ENCODE measurements around the gene PTPN21. TPM values are rescaled to one million over a fixed set of nuclear protein-coding genes. Genes with fewer than 3 reads are reported as not detected.

The PTPN21 gene
- total and polyA plus RNA-seq, 2 donors (not counting 3 experiments of a cell fraction or from before 2014, with no cell fraction given): 9.2 to 16.1 TPM

DNA sequence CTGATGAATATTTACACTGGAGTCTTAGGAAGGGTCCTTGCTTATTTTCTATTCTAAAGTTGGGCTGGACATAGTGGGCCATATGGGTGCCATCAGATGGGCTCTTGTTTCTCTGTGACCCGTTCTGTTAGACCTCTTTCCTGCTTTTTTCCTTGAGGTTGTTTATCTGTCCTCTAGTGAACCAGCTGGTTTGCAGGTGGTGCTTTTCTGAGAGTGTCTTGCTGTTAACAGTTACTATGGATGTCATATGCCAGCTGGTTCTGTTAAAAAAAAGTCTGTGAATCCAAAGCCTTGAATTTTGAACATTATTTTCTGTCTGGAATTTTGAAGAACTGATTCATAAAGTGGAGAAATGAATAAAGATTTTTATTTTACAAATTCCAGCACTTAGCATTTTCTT lies 37.2 kb upstream of the PTPN21 start:
- peaks cover 6 to 10% of the 10 kb centered on the region in 2 experiments for H3K36me3 ChIP-seq (ENCODE audit: control insufficient read depth in 2 of 2, extremely low read depth in 1 of 2, insufficient read depth in 2 of 2, low read length in 2 of 2)
- DNase-seq (ENCODE audit: low read depth, low spot score) (peak; percentile 6), FAIRE-seq (no peak)
- H3K4me1 ChIP-seq (ENCODE audit: control insufficient read depth, extremely low read depth, insufficient read depth, low read length): no peaks in the 10 kb centered on the region
- H3K9me1 ChIP-seq (replicated peaks; ENCODE audit: control insufficient read depth, extremely low read depth, insufficient read depth, low read length): no peaks in the 10 kb centered on the region
- no peak overlapping the region for H3K9ac ChIP-seq (replicated peaks; ENCODE audit: extremely low read depth, insufficient read depth, low read length)
- dilution Hi-C loops (cut with MboI; ENCODE audit: extremely low pct_ligation_motif_present, low sequenced_read_pairs): no loop called here
- POLR2A ChIA-PET: no interaction called here
- no peak overlapping the region for H3K4me3 ChIP-seq (replicated peaks in 1 of 3; ENCODE audit: insufficient read depth in 1 of 3, low read depth in 1 of 3, low read length in 3 of 3)
- no peak overlapping the region for H3K27ac ChIP-seq (ENCODE audit: insufficient read depth, low read depth, low read length)
- intact Hi-C loops (cut with micrococcal nuclease): no loop called here
- TF ChIP-seq EZH2 (IDR thresholded peaks at IDR 0.05; ENCODE audit: borderline replicate concordance, low read depth, low read length, severe bottlenecking) (no peak), POLR2A (IDR thresholded peaks at IDR 0.05; ENCODE audit: low read depth, low read length) (no peak), JUN (IDR thresholded peaks at IDR 0.05; ENCODE audit: borderline replicate concordance, insufficient read depth, insufficient read length, low read depth) (no peak), MYC (IDR thresholded peaks at IDR 0.05; ENCODE audit: low read depth, low read length) (no peak), FOS (IDR thresholded peaks at IDR 0.05; ENCODE audit: borderline replicate concordance, insufficient read depth, low read length) (no peak), POLR2AphosphoS5 (IDR thresholded peaks at IDR 0.05; ENCODE audit: insufficient read depth, low read depth, low read length) (no peak), GATA2 (IDR thresholded peaks at IDR 0.05; ENCODE audit: insufficient read depth, insufficient read length, low read depth, low read length) (no peak)
- TF ChIP-seq, protein P1, sequence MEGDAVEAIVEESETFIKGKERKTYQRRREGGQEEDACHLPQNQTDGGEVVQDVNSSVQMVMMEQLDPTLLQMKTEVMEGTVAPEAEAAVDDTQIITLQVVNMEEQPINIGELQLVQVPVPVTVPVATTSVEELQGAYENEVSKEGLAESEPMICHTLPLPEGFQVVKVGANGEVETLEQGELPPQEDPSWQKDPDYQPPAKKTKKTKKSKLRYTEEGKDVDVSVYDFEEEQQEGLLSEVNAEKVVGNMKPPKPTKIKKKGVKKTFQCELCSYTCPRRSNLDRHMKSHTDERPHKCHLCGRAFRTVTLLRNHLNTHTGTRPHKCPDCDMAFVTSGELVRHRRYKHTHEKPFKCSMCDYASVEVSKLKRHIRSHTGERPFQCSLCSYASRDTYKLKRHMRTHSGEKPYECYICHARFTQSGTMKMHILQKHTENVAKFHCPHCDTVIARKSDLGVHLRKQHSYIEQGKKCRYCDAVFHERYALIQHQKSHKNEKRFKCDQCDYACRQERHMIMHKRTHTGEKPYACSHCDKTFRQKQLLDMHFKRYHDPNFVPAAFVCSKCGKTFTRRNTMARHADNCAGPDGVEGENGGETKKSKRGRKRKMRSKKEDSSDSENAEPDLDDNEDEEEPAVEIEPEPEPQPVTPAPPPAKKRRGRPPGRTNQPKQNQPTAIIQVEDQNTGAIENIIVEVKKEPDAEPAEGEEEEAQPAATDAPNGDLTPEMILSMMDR (IDR thresholded peaks at IDR 0.05; ENCODE audit: extremely low read depth in 1 of 2, insufficient read depth in 1 of 2, low read depth in 1 of 2, low read length in 2 of 2): no peak
- TF ChIP-seq, protein P2, sequence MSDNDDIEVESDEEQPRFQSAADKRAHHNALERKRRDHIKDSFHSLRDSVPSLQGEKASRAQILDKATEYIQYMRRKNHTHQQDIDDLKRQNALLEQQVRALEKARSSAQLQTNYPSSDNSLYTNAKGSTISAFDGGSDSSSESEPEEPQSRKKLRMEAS (IDR thresholded peaks at IDR 0.05; ENCODE audit: insufficient read depth, insufficient read length): no peak
- no peak overlapping the region for H2AFZ ChIP-seq (ENCODE audit: low read depth, low read length)
- H3K9me3 ChIP-seq (replicated peaks; ENCODE audit: control insufficient read depth, insufficient read depth, low read length): no peaks in the 10 kb centered on the region
- no peaks in the 10 kb centered on the region for H3K79me2 ChIP-seq (ENCODE audit: control insufficient read depth, insufficient read depth, low read length)
- no peak overlapping the region for H3K4me2 ChIP-seq (ENCODE audit: insufficient read depth, low read length)
- CTCF ChIA-PET: no interaction called here
- no peaks in the 10 kb centered on the region for H3K27me3 ChIP-seq (ENCODE audit: control insufficient read depth in 2 of 2, insufficient read depth in 2 of 2, low read length in 2 of 2)
- no peaks in the 10 kb centered on the region for H4K20me1 ChIP-seq (replicated peaks; ENCODE audit: control insufficient read depth, extremely low read depth, insufficient read depth, low read length)
- no TSS peak for BruUV-seq (replicated peaks)

All from endothelial cell of umbilical vein (primary cell).